ENCODE results near the gene CLSTN2.
A peak's percentile ranks its signal among the peaks of the same experiment; 100 is the strongest.

CLSTN2 gene

GRCh38 chr3:139935016-139935865 lies at the start of gene CLSTN2:
CLSTN2 (plus strand) TSS chr3:139935185.
- DNase-seq, result peak in 53 of 58 donors; percentile 24 to 78 (median 61)

GRCh38 chr3:139887431-139887830 lies 47.6 kb upstream of the CLSTN2 start:
- DNase-seq, result no peak

- no peak for DNase-seq
Measured at GRCh38 chr3:139888561-139889140, 46.3 kb upstream of the CLSTN2 start.

GRCh38 chr3:139893267-139893962 lies 41.6 kb upstream of the CLSTN2 start:
- no peak for DNase-seq

- DNase-seq, result no peak
Measured at GRCh38 chr3:139893963-139894642, 40.9 kb upstream of the CLSTN2 start.

- DNase-seq, result no peak
Measured at GRCh38 chr3:139894643-139894989, 40.4 kb upstream of the CLSTN2 start.

- no peak for DNase-seq
Measured at GRCh38 chr3:139897759-139898158, 37.2 kb upstream of the CLSTN2 start.

GRCh38 chr3:139906418-139906817 lies 28.6 kb upstream of the CLSTN2 start:
- no peak for DNase-seq

- no peak for DNase-seq
Measured at GRCh38 chr3:139909811-139910210, 25.2 kb upstream of the CLSTN2 start.

- no peak for DNase-seq
Measured at GRCh38 chr3:139916271-139916670, 18.7 kb upstream of the CLSTN2 start.

- no peak for DNase-seq
Measured at GRCh38 chr3:139917226-139917785, 17.7 kb upstream of the CLSTN2 start.

GRCh38 chr3:139928708-139929505 lies 6.1 kb upstream of the CLSTN2 start:
- DNase-seq, result no peak

GRCh38 chr3:139930211-139930610 lies 4.8 kb upstream of the CLSTN2 start:
- no peak for DNase-seq

GRCh38 chr3:139933766-139934165 lies 1.2 kb upstream of the CLSTN2 start:
- no peak for DNase-seq

- peak in 51 of 58 donors; percentile 6 to 78 (median 49) for DNase-seq
Measured at GRCh38 chr3:139934613-139935015, 371 bp upstream of the CLSTN2 start.

GRCh38 chr3:139935866-139936817 lies 1.2 kb downstream of the CLSTN2 start:
- DNase-seq, result peak in 19 of 58 donors; percentile 3 to 54 (median 23)

- peak in 30 of 58 donors; percentile 1 to 63 (median 14) for DNase-seq
Measured at GRCh38 chr3:139937674-139938279, 2.8 kb downstream of the CLSTN2 start.

- no peak for DNase-seq
Measured at GRCh38 chr3:139939681-139940190, 4.8 kb downstream of the CLSTN2 start.

GRCh38 chr3:139940622-139941021 lies 5.6 kb downstream of the CLSTN2 start:
- no peak for DNase-seq

All from anterior cingulate cortex (tissue), 58 donors.